ENCODE results near the gene CAMK2B. TPM values are rescaled to one million over a fixed set of nuclear protein-coding genes. Genes with fewer than 3 reads are reported as not detected.

CAMK2B gene
- total RNA-seq, 4 donors from 2014 or later = 0.26 to 0.95 (median 0.69) TPM

DNA sequence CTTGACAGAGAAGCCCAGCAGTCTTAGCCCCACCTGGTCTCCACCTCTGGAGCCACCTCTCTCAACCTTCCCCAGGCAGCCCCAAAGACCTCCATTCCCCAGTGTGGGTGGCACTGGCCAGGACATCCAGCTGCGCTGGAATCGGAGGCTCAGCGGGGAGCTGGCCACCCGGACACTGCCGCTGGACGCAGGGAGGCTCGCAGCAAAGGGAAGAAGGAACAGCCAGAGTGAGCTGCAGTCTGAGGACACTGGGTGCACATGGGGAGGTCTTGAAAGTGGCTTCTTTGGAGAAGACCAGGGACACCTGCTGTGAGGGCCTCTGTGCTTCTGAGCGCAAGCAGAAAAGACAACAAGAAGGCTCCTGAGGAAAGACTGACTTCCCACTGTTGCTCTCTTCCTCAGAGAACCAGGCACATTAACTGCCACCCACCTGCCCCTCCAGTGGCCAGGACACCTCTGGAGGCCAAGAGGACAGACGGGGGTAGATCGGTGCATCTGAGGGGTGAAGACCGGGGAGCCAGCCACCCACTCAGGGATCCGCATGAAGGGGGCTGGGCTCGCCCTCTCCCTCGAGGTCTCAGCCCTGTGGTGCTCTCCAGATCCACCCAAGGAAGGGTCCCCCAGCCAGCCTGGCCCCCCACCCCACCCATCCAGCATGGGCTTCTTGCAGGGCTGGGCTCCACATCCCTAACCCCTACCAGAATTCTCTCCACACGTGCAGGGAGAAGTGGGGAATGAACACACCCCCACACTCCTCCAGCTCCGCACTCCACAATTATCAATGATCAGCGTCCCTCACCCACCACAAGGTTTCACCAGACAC lies 1.8 kb downstream of the CAMK2B start:
- no peak overlapping the region for H3K27ac ChIP-seq
- intact Hi-C loops (cut with DNase I) = no loop called here
- no peak overlapping the region for H3K4me3 ChIP-seq
- peaks cover 0 to 17% (median 3%) of the 10 kb centered on the region in 3 donors for H3K4me1 ChIP-seq
- H3K36me3 ChIP-seq = no peaks in the 10 kb centered on the region
- peaks cover 0 to 59% (median 0%) of the 10 kb centered on the region in 4 donors for H3K27me3 ChIP-seq
- TF ChIP-seq, protein P1, sequence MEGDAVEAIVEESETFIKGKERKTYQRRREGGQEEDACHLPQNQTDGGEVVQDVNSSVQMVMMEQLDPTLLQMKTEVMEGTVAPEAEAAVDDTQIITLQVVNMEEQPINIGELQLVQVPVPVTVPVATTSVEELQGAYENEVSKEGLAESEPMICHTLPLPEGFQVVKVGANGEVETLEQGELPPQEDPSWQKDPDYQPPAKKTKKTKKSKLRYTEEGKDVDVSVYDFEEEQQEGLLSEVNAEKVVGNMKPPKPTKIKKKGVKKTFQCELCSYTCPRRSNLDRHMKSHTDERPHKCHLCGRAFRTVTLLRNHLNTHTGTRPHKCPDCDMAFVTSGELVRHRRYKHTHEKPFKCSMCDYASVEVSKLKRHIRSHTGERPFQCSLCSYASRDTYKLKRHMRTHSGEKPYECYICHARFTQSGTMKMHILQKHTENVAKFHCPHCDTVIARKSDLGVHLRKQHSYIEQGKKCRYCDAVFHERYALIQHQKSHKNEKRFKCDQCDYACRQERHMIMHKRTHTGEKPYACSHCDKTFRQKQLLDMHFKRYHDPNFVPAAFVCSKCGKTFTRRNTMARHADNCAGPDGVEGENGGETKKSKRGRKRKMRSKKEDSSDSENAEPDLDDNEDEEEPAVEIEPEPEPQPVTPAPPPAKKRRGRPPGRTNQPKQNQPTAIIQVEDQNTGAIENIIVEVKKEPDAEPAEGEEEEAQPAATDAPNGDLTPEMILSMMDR (IDR thresholded peaks at IDR 0.05) = no peak
- no peak for TF ChIP-seq POLR2A (IDR thresholded peaks at IDR 0.05)
- no peak for DNase-seq
- 83 to 95% methylated on average over 4 to 8 of the region's 17 CpGs for WGBS, 2 donors
- H3K9me3 ChIP-seq = no peaks in the 10 kb centered on the region

DNA sequence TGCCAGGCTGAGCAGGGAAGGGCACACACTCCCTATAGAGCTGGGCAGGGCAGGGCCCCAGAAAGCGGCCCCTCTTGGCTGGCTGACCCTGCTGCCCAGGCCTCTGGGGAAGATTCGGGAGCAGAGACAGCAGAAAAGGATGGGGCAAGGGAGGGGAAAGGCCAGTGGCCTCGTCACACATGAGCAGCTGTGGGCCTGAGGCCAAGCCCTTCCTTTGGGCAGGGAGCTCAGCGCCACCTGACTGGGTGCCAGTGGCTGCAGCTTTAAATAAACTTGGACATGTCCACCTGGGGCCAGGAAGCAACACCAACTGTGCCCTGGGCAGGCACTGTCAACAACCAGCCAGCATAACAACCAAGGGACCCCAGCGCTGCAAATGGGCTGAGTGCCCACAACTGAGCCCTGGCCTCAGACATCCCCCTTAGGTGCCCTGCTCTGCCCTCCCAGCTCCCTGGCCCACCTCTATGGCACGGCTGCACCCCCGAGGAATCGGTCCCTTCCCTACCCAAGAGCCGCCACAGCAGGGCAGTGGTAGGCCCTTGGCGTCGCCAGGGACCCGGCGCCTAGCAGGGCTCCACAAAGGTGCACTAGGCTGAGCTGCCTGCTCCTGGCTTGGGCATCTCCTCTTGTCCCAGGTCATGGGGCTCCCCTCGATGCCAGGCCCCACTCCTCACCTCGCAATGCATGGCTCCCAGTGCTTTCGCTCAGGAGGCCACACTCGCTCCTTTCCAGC lies 2.6 kb downstream of the CAMK2B start:
- 72 to 89% methylated on average over 6 to 10 of the region's 17 CpGs for WGBS, 2 donors
- Histone ChIP-seq H3K9me3 (no peaks in the 10 kb centered on the region), H3K27me3 (peaks cover 0 to 59% (median 0%) of the 10 kb centered on the region in 4 donors), H3K27ac (no peak overlapping the region), H3K36me3 (no peaks in the 10 kb centered on the region), H3K4me1 (peaks cover 0 to 17% (median 3%) of the 10 kb centered on the region in 3 donors), H3K4me3 (no peak overlapping the region)
- no peak for TF ChIP-seq POLR2A (IDR thresholded peaks at IDR 0.05)
- TF ChIP-seq, protein P1 (IDR thresholded peaks at IDR 0.05) = no peak
- intact Hi-C loops (cut with DNase I) = no loop called here
- DNase-seq = no peak

DNA sequence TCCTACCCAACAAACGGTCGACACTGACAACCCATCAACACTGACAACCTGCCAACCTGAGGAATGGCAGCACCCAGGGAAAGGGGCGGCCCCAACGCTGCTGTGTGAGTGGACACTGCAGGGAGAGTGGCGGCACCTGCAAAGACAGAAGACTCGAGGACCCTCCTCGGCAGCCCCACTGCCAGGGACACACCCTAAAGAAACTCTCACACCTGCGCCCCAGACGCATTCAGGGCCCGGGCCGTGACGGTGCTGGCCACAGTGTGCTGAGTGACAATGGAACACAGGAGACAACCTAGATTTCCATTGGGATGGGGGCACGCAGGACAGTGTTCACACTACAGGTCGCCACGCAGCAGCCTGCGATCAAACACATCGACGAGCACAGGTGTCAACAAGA lies 3.6 kb downstream of the CAMK2B start:
- TF ChIP-seq, protein P1 (IDR thresholded peaks at IDR 0.05) = no peak
- no peak for TF ChIP-seq POLR2A (IDR thresholded peaks at IDR 0.05)
- no peak overlapping the region for H3K4me3 ChIP-seq
- peaks cover 0 to 49% (median 0%) of the 10 kb centered on the region in 4 donors for H3K27me3 ChIP-seq
- peaks cover 0 to 17% (median 3%) of the 10 kb centered on the region in 3 donors for H3K4me1 ChIP-seq
- H3K27ac ChIP-seq = no peak overlapping the region
- intact Hi-C loops (cut with DNase I) = no loop called here
- no peaks in the 10 kb centered on the region for H3K36me3 ChIP-seq
- DNase-seq = no peak
- H3K9me3 ChIP-seq = no peaks in the 10 kb centered on the region
- 86 to 93% methylated on average over 8 to 10 of the region's 18 CpGs for WGBS, 2 donors

DNA sequence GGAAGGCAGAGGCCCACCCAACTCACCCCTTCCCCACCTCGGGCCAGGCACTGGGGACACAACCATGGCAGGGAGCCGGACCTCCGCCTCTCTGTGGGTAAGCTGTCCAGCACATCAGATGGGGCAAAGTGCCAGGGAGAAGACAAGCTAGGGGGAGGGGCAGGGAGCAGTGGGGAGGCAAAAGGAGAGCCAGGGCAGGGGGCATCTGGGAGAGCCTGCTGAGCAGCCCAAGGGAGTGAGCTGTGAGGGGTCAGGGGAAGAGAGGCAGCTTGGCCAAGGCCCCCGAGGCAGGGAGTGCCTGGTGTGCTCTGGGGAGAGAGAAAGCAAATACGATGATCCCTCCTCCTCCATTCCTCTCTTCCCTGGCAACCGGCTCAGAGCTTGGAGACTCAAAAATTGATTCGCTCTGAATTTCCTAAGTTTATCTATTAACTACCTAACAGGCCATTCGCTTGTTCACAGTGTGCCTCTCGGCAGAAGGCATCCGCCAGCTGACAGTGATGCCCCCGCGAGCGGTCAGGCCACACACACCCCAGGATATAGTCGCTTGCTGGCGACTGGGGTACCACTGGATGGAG lies 4.5 kb downstream of the CAMK2B start:
- peaks cover 0 to 45% (median 0%) of the 10 kb centered on the region in 4 donors for H3K27me3 ChIP-seq
- peaks cover 0 to 13% (median 3%) of the 10 kb centered on the region in 3 donors for H3K4me1 ChIP-seq
- intact Hi-C loops (cut with DNase I) = no loop called here
- H3K36me3 ChIP-seq = no peaks in the 10 kb centered on the region
- no peak for TF ChIP-seq POLR2A (IDR thresholded peaks at IDR 0.05)
- TF ChIP-seq, protein P1 (IDR thresholded peaks at IDR 0.05) = no peak
- no peak for DNase-seq
- H3K9me3 ChIP-seq = no peaks in the 10 kb centered on the region
- 68 to 79% methylated on average over 12 to 13 of the region's 15 CpGs for WGBS, 2 donors
- no peak overlapping the region for H3K27ac ChIP-seq
- no peak overlapping the region for H3K4me3 ChIP-seq

Measured in esophagus squamous epithelium (tissue), 5 donors.